OCI-LY1 (cell line): ENCODE data around the gene SKA1.

Experiments used
- H2AFZ ChIP-seq: fragments of 200-600 bp; sonication (generic), shearing (Covaris generic); 2 replicates; pipeline ENCODE4 v1.6.0; 2014; ENCODE audit warnings: antibody characterized with exemption, mild to moderate bottlenecking, low read length
- H3F3A ChIP-seq: fragments of 200-600 bp; sonication (generic), shearing (Covaris generic); 2 replicates; pipeline ENCODE4 v1.6.0; 2014; ENCODE audit warnings: mild to moderate bottlenecking, antibody characterized with exemption, low read length, moderate library complexity; ENCODE audit not compliant: insufficient read depth
- H3K27ac ChIP-seq: fragments of 200-600 bp; sonication (generic); 2 replicates; pipeline ENCODE4 v1.5.1; 2014; ENCODE audit warnings: low read length, mixed run types, mild to moderate bottlenecking, low read depth; ENCODE audit not compliant: poor library complexity, severe bottlenecking
- H3K27me3 ChIP-seq: fragments of 200-600 bp; sonication (generic); 2 replicates; pipeline ENCODE4 v1.6.0; 2014; ENCODE audit warnings: antibody characterized with exemption, mild to moderate bottlenecking, low read length, moderate library complexity; ENCODE audit not compliant: insufficient read depth
- H3K36me3 ChIP-seq: fragments of 200-600 bp; sonication (generic); 2 replicates; pipeline ENCODE4 v1.6.1; 2014; ENCODE audit warnings: mild to moderate bottlenecking, antibody characterized with exemption, low read length, moderate library complexity, mixed read lengths; ENCODE audit not compliant: insufficient read depth
- H3K4me1 ChIP-seq: fragments of 200-600 bp; sonication (generic); 2 replicates; pipeline ENCODE4 v1.5.1; 2014; ENCODE audit warnings: mild to moderate bottlenecking, low read length, moderate library complexity; ENCODE audit not compliant: insufficient read depth, severe bottlenecking
- H3K4me2 ChIP-seq: fragments of 200-600 bp; sonication (generic), shearing (Covaris generic); 2 replicates; pipeline ENCODE4 v1.6.1; 2014; ENCODE audit warnings: low read length
- H3K4me3 ChIP-seq: fragments of 200-600 bp; sonication (generic); 2 replicates; pipeline ENCODE4 v1.5.1; 2014; ENCODE audit warnings: low read length, low read depth, mild to moderate bottlenecking, mixed read lengths; ENCODE audit not compliant: poor library complexity, severe bottlenecking
- H3K79me2 ChIP-seq: fragments of 200-600 bp; shearing (Covaris generic); 2 replicates; pipeline ENCODE4 v1.6.1; 2016; ENCODE audit warnings: mixed run types, low read length, mixed read lengths; ENCODE audit not compliant: insufficient read depth
- H3K9ac ChIP-seq: fragments of 200-600 bp; sonication (generic), shearing (Covaris generic); 2 replicates; pipeline ENCODE4 v1.6.1; 2014; ENCODE audit warnings: mild to moderate bottlenecking, low read length, mixed read lengths
- H3K9me2 ChIP-seq: fragments of 200-600 bp; sonication (generic), shearing (Covaris generic); 2 replicates; pipeline ENCODE4 v1.6.1; 2014; ENCODE audit warnings: low read depth, mild to moderate bottlenecking, low read length, mixed read lengths
- H3K9me3 ChIP-seq: fragments of 200-600 bp; shearing (Covaris generic); 2 replicates; pipeline ENCODE4 v1.6.1; 2014; ENCODE audit warnings: low read length, mixed read lengths
- H4K20me1 ChIP-seq: fragments of 200-600 bp; sonication (generic), shearing (Covaris generic); 2 replicates; pipeline ENCODE4 v1.6.0; 2016; ENCODE audit warnings: mild to moderate bottlenecking, low read length; ENCODE audit not compliant: insufficient read depth
- CTCF ChIP-seq: fragments of 200-600 bp; sonication (generic), shearing (Covaris generic); IDR thresholded peaks from 2 replicates; pipeline ENCODE4 v1.5.1; 2017; ENCODE audit warnings: mild to moderate bottlenecking, antibody characterized with exemption, low read length, moderate library complexity, mixed read lengths
- EZH2 ChIP-seq: fragments of 200-600 bp; sonication (generic), shearing (Covaris generic); IDR thresholded peaks from 2 replicates; pipeline ENCODE4 v1.8.0; 2017; ENCODE audit warnings: borderline replicate concordance, mixed run types, mild to moderate bottlenecking, antibody characterized with exemption, low read length, moderate library complexity, mixed read lengths

SKA1 gene

GRCh38 chr18:50338715-50339114 lies 36.1 kb upstream of the SKA1 start:
- Histone ChIP-seq H3K9me2 (no peaks in the 10 kb centered on the region), H3K9ac (no peak overlapping the region), H3K27ac (no peak overlapping the region), H3K79me2 (no peaks in the 10 kb centered on the region), H3K9me3 (no peaks in the 10 kb centered on the region), H4K20me1 (no peaks in the 10 kb centered on the region), H3K27me3 (no peaks in the 10 kb centered on the region), H3F3A (no peaks in the 10 kb centered on the region), H3K4me2 (no peak overlapping the region), H3K4me1 (peaks cover 27% of the 10 kb centered on the region), H2AFZ (no peak overlapping the region), H3K4me3 (no peak overlapping the region), H3K36me3 (no peaks in the 10 kb centered on the region)
- TF ChIP-seq EZH2 (no peak), CTCF (no peak)

DNA sequence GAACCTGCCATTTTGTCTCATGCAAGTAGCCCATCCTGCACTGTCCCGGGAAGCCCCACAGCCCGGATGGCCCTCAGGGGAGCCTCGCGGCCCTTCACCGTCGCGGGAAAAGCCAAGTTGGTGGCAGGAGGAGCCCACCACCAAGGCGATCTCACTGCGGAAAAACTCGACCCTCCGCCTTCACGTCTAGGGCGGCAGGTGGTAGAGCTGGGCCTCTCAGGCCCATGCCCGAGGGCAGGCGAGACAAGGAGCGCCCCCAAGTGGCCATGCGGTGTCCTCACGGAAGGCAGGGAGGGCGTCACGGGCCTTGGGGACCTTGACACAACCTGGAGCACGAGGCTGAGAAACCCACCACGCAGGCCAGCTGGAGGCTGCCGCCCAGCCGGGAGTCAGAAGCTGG lies 34.8 kb upstream of the SKA1 start:
- H3K4me2 ChIP-seq = peak overlapping the region; percentile 28; the same call in 1 of the 2 replicates
- H3K9ac ChIP-seq = no peak overlapping the region
- H3K36me3 ChIP-seq = no peaks in the 10 kb centered on the region
- no peaks in the 10 kb centered on the region for H3K9me2 ChIP-seq
- no peaks in the 10 kb centered on the region for H4K20me1 ChIP-seq
- H3K27ac ChIP-seq = no peak overlapping the region
- TF ChIP-seq EZH2 (no peak), CTCF (peak; percentile 69)
- H3F3A ChIP-seq = no peaks in the 10 kb centered on the region
- H3K4me3 ChIP-seq = peak overlapping the region; percentile 8
- H3K9me3 ChIP-seq = no peaks in the 10 kb centered on the region
- no peaks in the 10 kb centered on the region for H3K27me3 ChIP-seq
- H3K4me1 ChIP-seq = peaks cover 17% of the 10 kb centered on the region
- H3K79me2 ChIP-seq = no peaks in the 10 kb centered on the region
- no peak overlapping the region for H2AFZ ChIP-seq

DNA sequence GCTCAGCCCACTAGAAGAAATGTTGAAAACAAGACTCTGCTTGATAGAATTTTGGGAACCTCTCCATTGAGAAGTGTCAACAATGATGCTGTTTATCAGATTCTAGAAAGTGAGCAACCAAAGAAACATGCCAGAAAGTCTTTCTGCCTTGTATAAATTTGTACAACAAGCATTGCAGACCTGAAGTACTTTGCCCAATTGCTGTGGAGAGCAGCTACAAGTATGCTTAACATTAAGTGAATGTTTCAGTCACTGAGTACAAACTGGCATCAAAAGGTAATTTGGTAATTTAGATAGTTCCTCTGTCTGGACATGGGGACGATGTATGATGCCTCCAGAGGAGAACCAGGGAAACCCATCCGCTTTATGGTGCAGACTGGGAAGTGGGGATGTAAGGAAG lies 33.4 kb upstream of the SKA1 start:
- H3F3A ChIP-seq = no peaks in the 10 kb centered on the region
- H3K79me2 ChIP-seq = no peaks in the 10 kb centered on the region
- no peak overlapping the region for H3K27ac ChIP-seq
- no peak overlapping the region for H2AFZ ChIP-seq
- peaks cover 17% of the 10 kb centered on the region for H3K4me1 ChIP-seq
- H3K36me3 ChIP-seq = no peaks in the 10 kb centered on the region
- no peak overlapping the region for H3K9ac ChIP-seq
- no peaks in the 10 kb centered on the region for H3K9me2 ChIP-seq
- no peaks in the 10 kb centered on the region for H3K9me3 ChIP-seq
- H3K4me2 ChIP-seq = no peak overlapping the region
- H3K4me3 ChIP-seq = no peak overlapping the region
- no peak for TF ChIP-seq CTCF
- TF ChIP-seq EZH2 = no peak
- no peaks in the 10 kb centered on the region for H4K20me1 ChIP-seq
- no peaks in the 10 kb centered on the region for H3K27me3 ChIP-seq
